HS-27A (cell line): ENCODE data around the gene GAS2L2.
"Not testable (repeated sequence)": the region's sequence is repeated elsewhere in the genome, so short reads cannot be mapped to it uniquely, and the experiment has no call there.

ENCODE experiments used
- DNase-seq: peaks from one replicate; pipeline ENCODE4 v3.0.0-alpha.2; 2012; ENCODE audit warnings: low read depth, missing footprints

Gene GAS2L2

GRCh38 chr17:35773129-35773528 is 20.1 kb upstream of the GAS2L2 start:
- no peak for DNase-seq

GRCh38 chr17:35769895-35770486 is 17.0 kb upstream of the GAS2L2 start:
- no peak for DNase-seq

GRCh38 chr17:35768797-35769196 is 15.8 kb upstream of the GAS2L2 start:
- no peak for DNase-seq

- DNase-seq, result no peak
These were observed 14.0 kb upstream of the GAS2L2 start for GRCh38 chr17:35766903-35767510.

- no peak for DNase-seq
These were observed 13.4 kb upstream of the GAS2L2 start for GRCh38 chr17:35766489-35766877.

- no peak for DNase-seq
These were observed 12.9 kb upstream of the GAS2L2 start for GRCh38 chr17:35765756-35766488.

- DNase-seq, result no peak
These were observed 12.2 kb upstream of the GAS2L2 start for GRCh38 chr17:35765086-35765710.

DNA sequence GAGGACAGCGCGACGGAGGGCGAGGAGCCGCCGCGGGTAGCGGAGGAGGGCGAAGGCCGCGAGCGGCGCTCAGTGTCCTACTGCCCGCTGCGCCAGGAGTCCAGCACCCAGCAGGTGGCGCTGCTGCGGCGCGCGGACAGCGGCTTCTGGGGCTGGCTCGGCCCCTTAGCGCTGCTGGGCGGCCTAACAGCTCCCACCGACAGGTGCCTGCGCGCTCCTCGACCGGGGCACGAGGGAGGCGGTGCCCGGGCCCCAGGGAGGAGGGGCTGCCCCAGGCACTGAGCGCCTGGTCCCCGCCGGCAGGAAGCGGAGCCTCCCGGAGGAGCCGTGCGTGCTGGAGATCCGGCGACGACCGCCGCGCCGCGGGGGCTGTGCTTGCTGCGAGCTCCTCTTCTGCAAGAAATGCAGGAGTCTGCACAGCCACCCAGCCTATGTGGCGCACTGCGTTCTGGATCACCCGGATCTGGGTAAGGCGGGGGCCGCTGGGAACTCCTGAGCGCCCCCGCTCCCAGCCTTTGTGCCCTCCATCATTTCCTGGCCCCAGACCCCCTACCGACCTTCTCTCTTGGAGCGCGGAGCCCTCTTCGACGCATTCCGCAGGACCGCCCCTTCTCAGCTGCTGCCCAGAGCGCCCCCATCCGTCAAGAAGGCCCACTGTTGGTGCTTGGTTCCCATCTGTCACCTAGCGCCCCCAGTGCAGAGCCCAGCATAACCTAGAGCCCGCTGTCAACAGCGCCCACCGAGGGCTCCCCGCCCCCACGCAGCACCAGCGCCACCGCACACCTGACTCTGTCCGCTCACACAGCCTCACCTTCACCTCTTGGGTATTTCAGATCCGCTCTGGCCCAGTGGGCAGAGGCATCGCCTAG is 11.3 kb upstream of the GAS2L2 start:
- DNase-seq, result peak; percentile 48

- no peak for DNase-seq
These were observed 10.7 kb upstream of the GAS2L2 start for GRCh38 chr17:35763767-35764122.

DNA sequence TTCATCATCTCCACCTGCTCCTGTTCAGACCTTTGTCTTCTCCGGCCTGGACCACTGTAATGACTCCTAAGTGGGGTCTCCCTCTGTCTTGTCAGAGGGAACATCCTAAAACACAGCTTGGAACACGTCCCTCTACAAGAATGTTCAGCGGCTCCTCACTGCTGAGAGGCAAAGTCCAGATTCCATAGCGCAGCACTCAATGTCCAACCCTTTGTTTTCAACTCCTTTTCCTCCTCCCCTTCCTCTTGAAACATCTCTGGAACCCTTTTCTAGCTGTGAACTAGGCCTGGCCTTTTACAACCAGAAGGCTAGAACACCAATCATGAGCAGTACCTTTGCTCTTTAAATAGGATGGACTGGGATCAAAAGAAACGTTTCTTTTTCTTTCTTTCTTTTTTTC is 8.6 kb upstream of the GAS2L2 start:
- no peak for DNase-seq

DNA sequence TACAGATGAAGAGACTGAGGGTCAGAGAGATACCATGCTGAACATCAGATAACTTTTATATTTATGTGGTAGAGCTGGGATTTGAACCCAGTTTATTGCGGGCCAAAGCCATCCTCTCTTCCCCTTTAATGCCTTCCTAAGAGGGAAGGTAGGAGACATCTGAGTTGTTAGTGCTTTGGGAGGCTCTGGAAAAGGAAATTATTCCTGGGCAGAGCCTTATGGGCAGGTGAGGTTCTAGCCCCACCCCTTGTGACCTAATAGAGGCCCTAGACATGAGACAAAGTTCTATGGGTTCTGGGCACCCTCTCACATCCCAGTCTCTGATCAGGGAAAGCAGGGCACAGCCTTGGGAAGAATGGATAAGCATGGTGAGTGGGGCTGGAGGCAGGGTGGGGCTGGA is 7.5 kb upstream of the GAS2L2 start, which contains the start of gene C17orf50:
C17orf50 (plus strand) TSS at position 301 of the 400 bp plus-strand sequence; CDS start at position 356, 55 bp downstream.
- no peak for DNase-seq

DNA sequence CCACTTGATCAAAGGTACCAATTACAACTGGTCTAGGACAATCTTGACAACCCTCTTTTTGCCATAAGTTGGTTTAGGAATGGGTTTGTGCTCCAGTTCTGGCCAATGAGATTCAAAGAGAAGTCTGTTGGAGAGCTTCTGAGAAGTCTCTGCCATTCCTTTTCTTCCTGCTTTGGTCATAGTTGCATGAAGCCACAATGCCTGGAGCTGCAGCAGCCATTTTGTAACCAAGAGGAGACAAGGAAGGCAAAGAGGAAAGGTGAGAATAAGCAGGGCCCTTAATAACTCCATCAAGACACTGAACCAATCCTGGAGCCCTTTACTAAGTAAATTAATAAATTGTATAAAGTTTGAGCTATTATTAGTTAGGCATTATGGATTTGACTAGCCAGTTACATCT is 4.2 kb upstream of the GAS2L2 start:
- DNase-seq, result no peak

GRCh38 chr17:35752471-35752870 is 568 bp downstream of the GAS2L2 start:
- no peak for DNase-seq

GRCh38 chr17:35751541-35751940 is 1.5 kb downstream of the GAS2L2 start:
- not testable (repeated sequence) for DNase-seq

DNA sequence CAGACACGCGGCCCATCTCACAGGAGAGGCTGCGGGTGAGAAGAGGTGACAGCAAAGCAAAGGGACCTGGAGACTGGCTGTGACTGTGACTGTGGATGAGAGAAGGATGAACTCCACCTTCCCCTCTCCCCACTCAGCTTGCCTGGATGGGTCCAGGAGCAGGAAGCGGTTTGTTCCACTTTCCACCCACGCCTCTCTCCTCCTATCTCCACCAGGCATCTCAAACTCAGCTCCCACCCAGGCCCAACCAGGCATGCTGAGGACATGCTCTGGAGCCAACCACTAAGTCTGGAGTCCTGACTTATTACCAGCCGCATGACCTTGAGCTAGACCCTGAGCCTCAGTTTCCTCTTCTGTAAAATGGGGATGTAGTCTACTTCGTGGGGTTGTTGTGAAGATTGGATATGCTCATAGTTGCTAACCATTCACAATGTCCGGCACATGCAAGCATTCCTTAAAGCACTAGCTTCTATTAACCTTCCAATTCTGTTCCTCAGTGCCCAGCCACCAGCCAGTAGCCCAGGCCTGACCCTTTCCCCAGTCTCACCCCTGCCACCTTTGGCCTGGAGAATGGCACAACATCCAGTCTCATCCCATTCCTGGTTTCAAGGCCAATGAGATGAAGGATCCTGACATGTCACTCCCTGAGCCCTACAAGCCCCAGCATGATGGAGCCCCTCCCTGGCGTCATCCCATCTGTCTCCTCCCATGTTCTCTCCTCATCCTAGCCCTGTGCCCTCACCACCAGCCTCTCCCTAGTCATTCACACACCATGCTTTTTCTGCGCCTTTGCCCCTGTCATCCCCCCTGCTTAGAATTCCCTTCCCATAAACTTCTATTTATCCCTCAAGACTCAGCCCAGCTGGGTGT is 2.3 kb downstream of the GAS2L2 start:
- DNase-seq, result no peak

- no peak for DNase-seq
These were observed 3.3 kb downstream of the GAS2L2 start for GRCh38 chr17:35749560-35750412.

GRCh38 chr17:35748979-35749378 is 4.1 kb downstream of the GAS2L2 start:
- no peak for DNase-seq

GRCh38 chr17:35748341-35748841 is 4.6 kb downstream of the GAS2L2 start:
- DNase-seq, result no peak

DNA sequence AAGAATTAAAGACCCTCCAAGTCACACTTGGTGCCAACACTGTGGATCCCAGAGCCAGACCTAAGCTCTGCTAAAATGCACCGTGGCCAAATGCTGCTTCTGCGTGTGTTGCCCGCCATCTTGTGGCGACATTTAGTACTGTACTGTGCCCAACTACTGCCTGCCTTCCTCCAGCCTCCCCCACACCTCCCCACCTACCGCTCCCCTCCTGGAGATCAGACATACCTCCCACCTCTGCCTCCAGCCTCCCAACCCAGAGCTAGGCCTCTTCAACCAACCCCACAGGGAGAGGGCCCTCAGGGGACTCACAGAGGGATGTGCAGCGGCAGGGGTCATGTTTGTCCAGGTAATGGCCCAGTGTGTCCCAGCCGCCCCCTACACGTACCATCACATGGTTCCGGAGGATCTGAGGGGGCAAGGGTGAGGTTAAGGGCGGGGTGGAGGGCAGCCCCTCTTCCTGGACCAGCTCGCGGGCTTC is 5.5 kb downstream of the GAS2L2 start:
- no peak for DNase-seq
